Muscle layer of duodenum (tissue), 2 donors: ENCODE measurements around the gene MSL1.
"Not testable (repeated sequence)": the region's sequence is repeated elsewhere in the genome, so short reads cannot be mapped to it uniquely, and the experiment has no call there.

Experiments used
- H3K27ac ChIP-seq: one replicate; pipeline ENCODE4 v1.7.0; 2013; ENCODE audit warnings: mild to moderate bottlenecking, low read length
- H3K27me3 ChIP-seq: one replicate; pipeline ENCODE4 v1.7.0; 2013; ENCODE audit warnings: low read depth, mild to moderate bottlenecking, control low read depth, low read length
- H3K36me3 ChIP-seq, 2 donors: one replicate each; pipeline ENCODE4 v1.7.0; 2013; ENCODE audit warnings: low read length in 2 of 2, control low read depth in 1 of 2, mild to moderate bottlenecking in 1 of 2; ENCODE audit not compliant: insufficient read depth in 2 of 2, control insufficient read depth in 1 of 2
- H3K4me1 ChIP-seq, 2 donors: one replicate each; pipeline ENCODE4 v1.7.0; 2013; ENCODE audit warnings: low read length in 2 of 2, mild to moderate bottlenecking in 2 of 2, control low read depth in 1 of 2, moderate library complexity in 1 of 2; ENCODE audit not compliant: insufficient read depth in 2 of 2, control insufficient read depth in 1 of 2
- H3K4me3 ChIP-seq, 2 donors: one replicate each; pipeline ENCODE4 v1.7.0; 2013; ENCODE audit warnings: low read length in 2 of 2, low read depth in 1 of 2, mild to moderate bottlenecking in 1 of 2
- H3K9me3 ChIP-seq, 2 donors: one replicate each; pipeline ENCODE4 v1.7.0; 2013; ENCODE audit warnings: low read length in 2 of 2, control low read depth in 1 of 2, mild to moderate bottlenecking in 1 of 2; ENCODE audit not compliant: control insufficient read depth in 1 of 2
- donor health status: healthy.

MSL1 gene

DNA sequence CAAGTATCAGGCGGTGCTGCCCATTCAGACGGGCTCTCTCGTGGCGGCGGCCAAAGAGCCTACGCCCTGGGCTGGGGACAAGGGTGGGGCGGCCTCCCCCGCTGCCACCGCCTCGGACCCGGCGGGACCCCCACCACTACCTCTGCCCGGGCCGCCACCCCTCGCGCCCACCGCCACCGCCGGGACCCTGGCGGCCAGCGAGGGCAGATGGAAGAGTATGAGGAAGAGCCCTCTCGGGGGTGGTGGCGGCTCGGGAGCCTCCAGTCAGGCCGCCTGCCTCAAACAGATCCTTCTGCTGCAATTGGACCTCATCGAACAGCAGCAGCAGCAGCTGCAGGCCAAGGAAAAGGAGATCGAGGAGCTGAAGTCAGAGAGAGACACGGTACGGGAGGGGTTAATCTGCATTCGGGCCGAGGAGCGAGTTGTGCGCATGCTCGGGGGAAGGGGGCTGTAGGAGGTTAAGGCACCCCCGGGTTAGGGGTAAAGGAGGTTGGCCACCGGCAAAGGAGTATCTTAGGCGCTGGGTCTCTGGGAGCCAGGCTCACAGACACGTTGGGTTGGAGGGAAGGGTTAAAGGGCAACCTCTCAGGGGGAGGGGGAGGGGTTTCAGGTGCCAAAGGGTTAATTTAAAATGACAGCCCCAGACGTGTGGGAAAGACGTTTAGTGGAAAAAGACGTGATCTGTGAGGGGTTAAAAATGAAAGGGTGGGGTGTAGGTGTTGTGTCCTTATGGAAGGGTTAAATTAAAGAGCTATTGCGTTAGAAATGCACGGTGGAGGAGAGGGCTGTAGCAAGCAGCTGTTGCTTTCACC lies 1.4 kb downstream of the MSL1 start:
- H3K27ac ChIP-seq = peak overlapping the region; percentile 89
- peaks cover 7 to 18% of the 10 kb centered on the region in 2 donors for H3K36me3 ChIP-seq
- no peaks in the 10 kb centered on the region for H3K9me3 ChIP-seq
- peaks cover 7 to 28% of the 10 kb centered on the region in 2 donors for H3K4me1 ChIP-seq
- H3K4me3 ChIP-seq = peak overlapping the region; percentile 98 to 100
- no peaks in the 10 kb centered on the region for H3K27me3 ChIP-seq

GRCh38 chr17:40123811-40124114 lies 2.0 kb downstream of the MSL1 start:
- peak overlapping the region; percentile 89 for H3K27ac ChIP-seq
- no peaks in the 10 kb centered on the region for H3K9me3 ChIP-seq
- H3K4me3 ChIP-seq = peak overlapping the region; percentile 98 to 100
- no peaks in the 10 kb centered on the region for H3K27me3 ChIP-seq
- peaks cover 7 to 28% of the 10 kb centered on the region in 2 donors for H3K4me1 ChIP-seq
- H3K36me3 ChIP-seq = peaks cover 7 to 21% of the 10 kb centered on the region in 2 donors

GRCh38 chr17:40124279-40125141 lies 2.7 kb downstream of the MSL1 start:
- Histone ChIP-seq H3K27me3 (no peaks in the 10 kb centered on the region), H3K36me3 (peaks cover 11 to 29% of the 10 kb centered on the region in 2 donors), H3K4me1 (peaks cover 7 to 28% of the 10 kb centered on the region in 2 donors), H3K4me3 (peak overlapping the region; percentile 98 to 100), H3K9me3 (no peaks in the 10 kb centered on the region), H3K27ac (peak overlapping the region; percentile 89)

- H3K4me3 ChIP-seq = no peak overlapping the region
- no peaks in the 10 kb centered on the region for H3K27me3 ChIP-seq
- H3K27ac ChIP-seq = no peak overlapping the region
- H3K36me3 ChIP-seq = peaks cover 46 to 68% of the 10 kb centered on the region in 2 donors
- no peaks in the 10 kb centered on the region for H3K9me3 ChIP-seq
- H3K4me1 ChIP-seq = peaks cover 5 to 8% of the 10 kb centered on the region in 2 donors
Observed at GRCh38 chr17:40129498-40129897, 7.7 kb downstream of the MSL1 start.

DNA sequence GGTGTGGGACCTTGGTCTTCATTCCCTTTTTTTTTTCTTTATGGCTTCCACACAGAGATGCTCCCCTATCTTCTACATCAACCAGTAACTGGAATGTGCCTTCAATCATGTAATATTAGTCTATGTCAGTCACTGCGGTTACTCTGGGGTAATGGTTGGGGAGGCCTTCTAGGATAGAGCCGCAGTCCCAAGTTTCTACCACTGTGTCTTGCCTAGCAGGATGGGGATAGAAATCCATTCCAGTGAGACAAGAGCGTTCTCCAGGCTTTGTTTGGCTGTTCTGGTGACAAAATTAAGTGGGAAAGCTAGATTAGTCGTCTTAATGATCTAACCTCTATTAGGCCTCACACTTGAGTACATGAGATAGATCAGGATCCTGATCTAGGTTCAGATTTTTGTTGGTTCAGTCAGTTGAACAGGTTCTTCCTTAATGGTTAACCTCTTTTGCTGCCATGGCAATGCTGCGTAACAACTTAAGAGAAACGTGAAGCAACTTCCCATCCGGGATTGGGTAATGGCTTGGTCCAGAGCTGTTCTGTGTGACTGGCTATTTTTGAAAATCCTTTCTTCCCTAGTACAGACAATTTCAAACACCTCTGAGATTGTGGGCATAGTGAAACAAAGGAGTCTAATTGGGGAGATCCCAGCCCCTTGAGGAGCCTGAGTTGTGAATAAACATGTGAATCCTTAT lies 8.7 kb downstream of the MSL1 start:
- Histone ChIP-seq H3K9me3 (no peaks in the 10 kb centered on the region), H3K4me3 (no peak overlapping the region), H3K27ac (no peak overlapping the region), H3K4me1 (peaks cover 0 to under 1% of the 10 kb centered on the region in 2 donors), H3K27me3 (no peaks in the 10 kb centered on the region), H3K36me3 (peaks cover 56 to 78% of the 10 kb centered on the region in 2 donors)

- H3K4me3 ChIP-seq = no peak overlapping the region
- H3K4me1 ChIP-seq = peaks cover 0 to 5% of the 10 kb centered on the region in 2 donors
- H3K9me3 ChIP-seq = no peaks in the 10 kb centered on the region
- H3K27ac ChIP-seq = peak overlapping the region; percentile 36
- peaks cover 58 to 71% of the 10 kb centered on the region in 2 donors for H3K36me3 ChIP-seq
- no peaks in the 10 kb centered on the region for H3K27me3 ChIP-seq
Observed at GRCh38 chr17:40134184-40134583, 12.4 kb downstream of the MSL1 start.

- Histone ChIP-seq H3K4me1 (peaks cover 6 to 10% of the 10 kb centered on the region in 2 donors), H3K9me3 (no peaks in the 10 kb centered on the region), H3K4me3 (no peak overlapping the region), H3K27me3 (no peaks in the 10 kb centered on the region), H3K36me3 (peaks cover 51 to 55% of the 10 kb centered on the region in 2 donors), H3K27ac (no peak overlapping the region)
Observed at GRCh38 chr17:40135817-40136216, 14.0 kb downstream of the MSL1 start.

DNA sequence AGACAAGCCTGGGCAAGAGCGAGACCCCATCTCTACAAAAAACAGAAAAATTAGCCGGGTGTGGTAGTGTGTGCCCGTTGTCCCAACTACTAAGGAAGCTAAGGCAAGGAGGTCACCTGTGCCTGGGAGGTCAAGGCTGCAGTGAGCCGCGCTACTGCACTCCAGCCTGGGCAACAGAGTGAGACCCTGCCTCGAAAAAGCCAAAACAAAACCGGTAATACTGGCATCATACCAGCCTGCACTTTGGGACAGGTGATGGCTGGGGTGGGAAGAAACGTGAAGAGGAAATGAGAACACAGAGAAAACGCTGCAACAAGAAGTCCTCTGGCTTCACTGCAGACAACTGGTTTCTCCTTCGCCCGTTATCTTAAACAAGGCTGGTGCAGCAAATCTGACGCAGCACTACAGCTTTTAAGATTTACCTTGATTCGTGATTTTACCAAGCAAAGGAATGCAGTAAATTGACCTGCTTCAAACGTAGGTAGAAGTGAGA lies 17.8 kb downstream of the MSL1 start:
- peaks cover 16 to 23% of the 10 kb centered on the region in 2 donors for H3K4me1 ChIP-seq
- H3K27me3 ChIP-seq = no peaks in the 10 kb centered on the region
- H3K4me3 ChIP-seq = peak overlapping the region; percentile 75 to 81
- peak overlapping the region; percentile 98 for H3K27ac ChIP-seq
- H3K9me3 ChIP-seq = no peaks in the 10 kb centered on the region
- peaks cover 25 to 34% of the 10 kb centered on the region in 2 donors for H3K36me3 ChIP-seq

DNA sequence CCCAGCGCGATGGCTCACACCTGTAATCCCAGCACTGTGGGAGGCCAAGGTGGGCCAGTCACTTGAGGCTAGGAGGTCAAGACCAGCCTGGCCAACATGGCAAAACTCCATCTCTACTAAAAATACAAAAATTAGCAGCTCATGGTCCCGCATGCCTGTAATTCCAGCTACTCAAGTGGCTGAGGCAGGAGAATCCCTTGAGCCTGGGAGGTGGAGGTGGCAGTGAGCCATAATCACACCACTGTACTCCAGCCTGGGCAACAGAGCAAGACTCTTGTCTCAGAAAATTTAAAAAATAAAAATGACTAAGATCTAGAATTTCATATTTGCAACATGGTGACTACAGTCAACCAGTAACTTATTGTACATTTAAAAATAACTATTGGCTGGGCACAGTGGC lies 21.4 kb downstream of the MSL1 start:
- not testable (repeated sequence) for H3K27me3 ChIP-seq, H3K9me3 ChIP-seq, H3K4me3 ChIP-seq, H3K27ac ChIP-seq
- Histone ChIP-seq H3K36me3 (peaks cover 12 to 20% of the 10 kb centered on the region in 2 donors), H3K4me1 (peaks cover 16 to 30% of the 10 kb centered on the region in 2 donors)

- Histone ChIP-seq H3K27me3 (no peaks in the 10 kb centered on the region), H3K4me3 (no peak overlapping the region), H3K4me1 (peaks cover 11 to 24% of the 10 kb centered on the region in 2 donors), H3K36me3 (peaks cover 23 to 29% of the 10 kb centered on the region in 2 donors), H3K27ac (no peak overlapping the region), H3K9me3 (no peaks in the 10 kb centered on the region)
Observed at GRCh38 chr17:40145476-40145875, 23.7 kb downstream of the MSL1 start.

DNA sequence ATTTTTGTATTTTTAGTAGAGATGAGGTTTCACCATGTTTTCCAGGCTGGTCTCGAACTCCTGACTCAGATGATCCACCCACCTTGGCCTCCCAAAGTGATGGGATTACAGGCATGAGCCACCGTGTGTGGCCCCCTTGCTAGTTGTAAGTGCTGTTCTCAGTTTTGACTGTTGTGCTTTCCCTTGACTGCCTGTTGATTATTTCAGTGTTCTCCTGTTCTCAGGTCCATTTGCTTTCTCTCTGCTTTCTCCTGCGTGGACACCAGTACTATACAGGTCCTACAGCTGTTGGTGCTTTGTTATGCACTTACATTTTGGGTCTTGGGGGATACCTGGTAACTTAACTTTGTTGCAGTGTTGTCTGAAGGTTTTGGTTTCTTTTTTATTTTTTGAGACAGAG lies 26.8 kb downstream of the MSL1 start:
- H3K9me3 ChIP-seq = no peaks in the 10 kb centered on the region
- H3K27ac ChIP-seq = no peak overlapping the region
- no peaks in the 10 kb centered on the region for H3K27me3 ChIP-seq
- H3K36me3 ChIP-seq = peaks cover 23 to 28% of the 10 kb centered on the region in 2 donors
- peaks cover 0 to 17% of the 10 kb centered on the region in 2 donors for H3K4me1 ChIP-seq
- no peak overlapping the region for H3K4me3 ChIP-seq
